Measurements from ENCODE around the gene SNAP29.

GRCh38 chr22:20863366-20863765, 4.6 kb downstream of the SNAP29 start:
- TF ChIP-seq, protein P1, sequence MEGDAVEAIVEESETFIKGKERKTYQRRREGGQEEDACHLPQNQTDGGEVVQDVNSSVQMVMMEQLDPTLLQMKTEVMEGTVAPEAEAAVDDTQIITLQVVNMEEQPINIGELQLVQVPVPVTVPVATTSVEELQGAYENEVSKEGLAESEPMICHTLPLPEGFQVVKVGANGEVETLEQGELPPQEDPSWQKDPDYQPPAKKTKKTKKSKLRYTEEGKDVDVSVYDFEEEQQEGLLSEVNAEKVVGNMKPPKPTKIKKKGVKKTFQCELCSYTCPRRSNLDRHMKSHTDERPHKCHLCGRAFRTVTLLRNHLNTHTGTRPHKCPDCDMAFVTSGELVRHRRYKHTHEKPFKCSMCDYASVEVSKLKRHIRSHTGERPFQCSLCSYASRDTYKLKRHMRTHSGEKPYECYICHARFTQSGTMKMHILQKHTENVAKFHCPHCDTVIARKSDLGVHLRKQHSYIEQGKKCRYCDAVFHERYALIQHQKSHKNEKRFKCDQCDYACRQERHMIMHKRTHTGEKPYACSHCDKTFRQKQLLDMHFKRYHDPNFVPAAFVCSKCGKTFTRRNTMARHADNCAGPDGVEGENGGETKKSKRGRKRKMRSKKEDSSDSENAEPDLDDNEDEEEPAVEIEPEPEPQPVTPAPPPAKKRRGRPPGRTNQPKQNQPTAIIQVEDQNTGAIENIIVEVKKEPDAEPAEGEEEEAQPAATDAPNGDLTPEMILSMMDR (IDR thresholded peaks at IDR 0.05) = no peak
- no peak for TF ChIP-seq POLR2A (IDR thresholded peaks at IDR 0.05)
